Neural cell (in vitro differentiated cells): ENCODE results near the gene CIART. TPM values are rescaled to one million over a fixed set of nuclear protein-coding genes. Genes with fewer than 3 reads are reported as not detected.
"Not testable (repeated sequence)": the region's sequence is repeated elsewhere in the genome, so short reads cannot be mapped to it uniquely, and the experiment has no call there.

Experiments
- H2AFZ ChIP-seq: fragments of 200-600, 300-800 bp; sonication (generic), shearing (Covaris generic); 2 replicates; pipeline ENCODE4 v1.6.0; 2014; ENCODE audit warnings: low read depth, mild to moderate bottlenecking, antibody characterized with exemption, low read length, moderate library complexity
- H3F3A ChIP-seq: fragments of 200-600 bp; shearing (Covaris generic); 2 replicates; pipeline ENCODE4 v1.6.1; 2016; ENCODE audit warnings: mild to moderate bottlenecking, moderate library complexity, mixed read lengths, antibody characterized with exemption, low read length; ENCODE audit not compliant: insufficient read depth, poor library complexity, severe bottlenecking
- H3K27ac ChIP-seq: fragments of 200-600, 300-800 bp; sonication (generic), shearing (Covaris generic); 2 replicates; pipeline ENCODE4 v1.5.1; 2014; ENCODE audit warnings: mild to moderate bottlenecking, low read length, moderate library complexity
- H3K27me3 ChIP-seq: fragments of 300-800, 200-600 bp; sonication (generic), shearing (Covaris generic); 2 replicates; pipeline ENCODE4 v1.6.0; 2014; ENCODE audit warnings: mild to moderate bottlenecking, low read depth, low read length, moderate library complexity; ENCODE audit not compliant: insufficient read depth
- H3K36me3 ChIP-seq: fragments of 300-800, 200-600 bp; sonication (generic), shearing (Covaris generic); 2 replicates; pipeline ENCODE4 v1.5.1; 2014; ENCODE audit warnings: mild to moderate bottlenecking, antibody characterized with exemption, low read length, moderate library complexity; ENCODE audit not compliant: insufficient read depth
- H3K4me2 ChIP-seq: fragments of 300-800, 200-600 bp; sonication (generic), shearing (Covaris generic); 2 replicates; pipeline ENCODE4 v1.6.0; 2014; ENCODE audit warnings: mild to moderate bottlenecking, low read length
- H3K4me3 ChIP-seq: fragments of 300-800, 200-600 bp; sonication (generic), shearing (Covaris generic); 2 replicates; pipeline ENCODE4 v1.5.1; 2014; ENCODE audit warnings: mild to moderate bottlenecking, low read length, moderate library complexity
- H3K79me2 ChIP-seq: fragments of 200-600 bp; shearing (Covaris generic); replicated peaks from 2 replicates; pipeline ENCODE4 v1.6.0; 2014; ENCODE audit warnings: mild to moderate bottlenecking, low read length, moderate library complexity; ENCODE audit not compliant: insufficient read depth
- H3K9ac ChIP-seq: fragments of 300-800, 200-600 bp; sonication (generic), shearing (Covaris generic); 2 replicates; pipeline ENCODE4 v1.6.1; 2016; ENCODE audit warnings: mild to moderate bottlenecking, low read length, mixed read lengths
- H3K9me2 ChIP-seq: fragments of 200-600 bp; shearing (Covaris generic); 2 replicates; pipeline ENCODE4 v1.6.1; 2016; ENCODE audit warnings: mild to moderate bottlenecking, low read length, mixed read lengths; ENCODE audit not compliant: insufficient read depth
- H3K9me3 ChIP-seq: fragments of 200-600, 300-800 bp; sonication (generic), shearing (Covaris generic); 2 replicates; pipeline ENCODE4 v1.6.1; 2016; ENCODE audit warnings: mild to moderate bottlenecking, mixed run types, low read length, moderate library complexity, mixed read lengths
- H4K20me1 ChIP-seq: fragments of 200-600 bp; shearing (Covaris generic); 2 replicates; pipeline ENCODE4 v1.6.1; 2016; ENCODE audit warnings: mild to moderate bottlenecking, mixed run types; ENCODE audit not compliant: insufficient read depth
- EP300 ChIP-seq: fragments of 450-650 bp; conservative IDR thresholded peaks from 2 replicates; pipeline ENCODE4 v1.6.1; 2014; ENCODE audit warnings: antibody characterized with exemption, mild to moderate bottlenecking, moderate library complexity; ENCODE audit not compliant: poor library complexity, severe bottlenecking
- EZH2 ChIP-seq: fragments of 200-600, 300-800 bp; shearing (Covaris generic), sonication (generic); IDR thresholded peaks from 2 replicates; pipeline ENCODE4 v1.6.1; 2014; ENCODE audit warnings: antibody characterized with exemption, low read length, borderline replicate concordance, mild to moderate bottlenecking; ENCODE audit not compliant: insufficient read depth, poor library complexity, severe bottlenecking
- MXI1 ChIP-seq: fragments of 450-650 bp; conservative IDR thresholded peaks from 2 replicates; pipeline ENCODE4 v1.6.1; 2014; ENCODE audit warnings: antibody characterized with exemption, mild to moderate bottlenecking; ENCODE audit not compliant: poor library complexity, severe bottlenecking
- POLR2AphosphoS5 ChIP-seq: IDR thresholded peaks from 2 replicates; pipeline ENCODE4 v1.6.1; 2012
- RAD21 ChIP-seq: fragments of 450-650 bp; conservative IDR thresholded peaks from 2 replicates; pipeline ENCODE4 v1.6.1; 2014; ENCODE audit warnings: antibody characterized with exemption, mild to moderate bottlenecking, moderate library complexity
- SMC3 ChIP-seq: fragments of 450-650 bp; conservative IDR thresholded peaks from 2 replicates; pipeline ENCODE4 v1.6.1; 2014; ENCODE audit warnings: antibody characterized with exemption, mild to moderate bottlenecking, moderate library complexity; ENCODE audit not compliant: poor library complexity
- TAF1 ChIP-seq: IDR thresholded peaks from 2 replicates; pipeline ENCODE4 v1.6.1; 2012; ENCODE audit warnings: low read depth
- polyA minus RNA-seq: library from RNA; depleted of rRNA, polyadenylated mRNA; stranded (reverse); fragments of >200 nt; gene quantifications from 2 replicates; pipeline ENCODE4 v1.2.3, GENCODE V29; 2014
- polyA plus RNA-seq: library from polyadenylated mRNA; depleted of rRNA; stranded (reverse); fragments of >200 nt; gene quantifications from 2 replicates; pipeline ENCODE4 v1.2.3, GENCODE V29; 2014
- TF ChIP-seq, protein P1 (sequence below): fragments of 450-650 bp; IDR thresholded peaks from 2 replicates; pipeline ENCODE4 v1.5.1; 2014; ENCODE audit warnings: antibody characterized with exemption, mild to moderate bottlenecking, moderate library complexity; ENCODE audit not compliant: poor library complexity, severe bottlenecking
- TF ChIP-seq, protein P2 (sequence below): IDR thresholded peaks from 2 replicates; pipeline ENCODE4 v1.6.1; 2012; ENCODE audit warnings: borderline replicate concordance

CIART gene, protein sequence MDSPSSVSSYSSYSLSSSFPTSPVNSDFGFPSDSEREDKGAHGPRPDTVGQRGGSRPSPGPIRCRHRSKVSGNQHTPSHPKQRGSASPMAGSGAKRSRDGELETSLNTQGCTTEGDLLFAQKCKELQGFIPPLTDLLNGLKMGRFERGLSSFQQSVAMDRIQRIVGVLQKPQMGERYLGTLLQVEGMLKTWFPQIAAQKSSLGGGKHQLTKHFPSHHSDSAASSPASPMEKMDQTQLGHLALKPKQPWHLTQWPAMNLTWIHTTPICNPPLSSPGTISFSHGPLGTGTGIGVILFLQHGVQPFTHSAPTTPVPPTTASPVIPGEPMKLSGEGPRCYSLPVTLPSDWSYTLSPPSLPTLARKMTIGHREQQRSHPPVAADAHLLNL
- 7.3 and 9.1 TPM in 2 replicates for polyA plus RNA-seq
- polyA minus RNA-seq = 4.7 and 5.1 TPM in 2 replicates

GRCh38 chr1:150281758-150282557, at the start of gene CIART:
Gene CIART, plus strand, starts transcription at chr1:150282554. Its CDS starts 714 bp downstream, at chr1:150283268.
- peak within 1 kb of the TSS; percentile 74 for H3K9ac ChIP-seq
- no peaks in the 10 kb centered on the region for H3K79me2 ChIP-seq
- peak within 1 kb of the TSS; percentile 80 for H2AFZ ChIP-seq
- peak within 1 kb of the TSS; percentile 87 for H3K4me3 ChIP-seq
- H3K36me3 ChIP-seq = no peaks in the 10 kb centered on the region
- no peaks in the 10 kb centered on the region for H3F3A ChIP-seq
- H3K9me3 ChIP-seq = no peaks in the 10 kb centered on the region
- H3K27me3 ChIP-seq = no peaks in the 10 kb centered on the region
- peak; percentile 96 for TF ChIP-seq MXI1
- TF ChIP-seq EZH2 = no peak
- TF ChIP-seq SMC3 = no peak
- TF ChIP-seq POLR2AphosphoS5 = peak; percentile 42
- TF ChIP-seq, protein P1, sequence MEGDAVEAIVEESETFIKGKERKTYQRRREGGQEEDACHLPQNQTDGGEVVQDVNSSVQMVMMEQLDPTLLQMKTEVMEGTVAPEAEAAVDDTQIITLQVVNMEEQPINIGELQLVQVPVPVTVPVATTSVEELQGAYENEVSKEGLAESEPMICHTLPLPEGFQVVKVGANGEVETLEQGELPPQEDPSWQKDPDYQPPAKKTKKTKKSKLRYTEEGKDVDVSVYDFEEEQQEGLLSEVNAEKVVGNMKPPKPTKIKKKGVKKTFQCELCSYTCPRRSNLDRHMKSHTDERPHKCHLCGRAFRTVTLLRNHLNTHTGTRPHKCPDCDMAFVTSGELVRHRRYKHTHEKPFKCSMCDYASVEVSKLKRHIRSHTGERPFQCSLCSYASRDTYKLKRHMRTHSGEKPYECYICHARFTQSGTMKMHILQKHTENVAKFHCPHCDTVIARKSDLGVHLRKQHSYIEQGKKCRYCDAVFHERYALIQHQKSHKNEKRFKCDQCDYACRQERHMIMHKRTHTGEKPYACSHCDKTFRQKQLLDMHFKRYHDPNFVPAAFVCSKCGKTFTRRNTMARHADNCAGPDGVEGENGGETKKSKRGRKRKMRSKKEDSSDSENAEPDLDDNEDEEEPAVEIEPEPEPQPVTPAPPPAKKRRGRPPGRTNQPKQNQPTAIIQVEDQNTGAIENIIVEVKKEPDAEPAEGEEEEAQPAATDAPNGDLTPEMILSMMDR = no peak
- TF ChIP-seq TAF1 = peak; percentile 54
- peak within 1 kb of the TSS; percentile 84 for H3K4me2 ChIP-seq
- no peaks in the 10 kb centered on the region for H4K20me1 ChIP-seq
- H3K27ac ChIP-seq = peak within 1 kb of the TSS; percentile 48
- no peaks in the 10 kb centered on the region for H3K9me2 ChIP-seq

DNA sequence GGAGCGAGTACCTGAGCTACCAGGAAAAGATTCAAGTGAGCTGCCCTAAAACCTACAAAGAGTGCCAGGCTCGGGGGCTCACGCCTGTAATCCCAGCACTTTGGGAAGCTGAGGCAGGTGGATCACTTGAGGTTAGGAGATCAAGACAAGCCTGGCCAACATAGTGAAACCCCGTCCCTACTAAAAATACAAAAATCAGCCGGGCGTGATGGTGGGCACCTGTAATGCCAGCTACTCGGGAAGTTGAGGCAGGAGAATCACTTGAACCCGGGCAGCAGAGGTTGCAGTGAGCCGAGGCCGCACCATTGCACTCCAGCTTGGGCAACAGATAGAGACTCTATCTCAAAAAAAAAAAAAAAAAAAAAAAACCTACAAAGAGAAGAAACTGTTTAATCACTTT, 49.4 kb upstream of the CIART start:
- H3F3A ChIP-seq, H3K9me3 ChIP-seq, H3K36me3 ChIP-seq, H3K9ac ChIP-seq, H3K4me2 ChIP-seq, H3K4me3 ChIP-seq, H3K27ac ChIP-seq, H2AFZ ChIP-seq, H3K9me2 ChIP-seq, H3K27me3 ChIP-seq, H4K20me1 ChIP-seq: not testable (repeated sequence)
- H3K79me2 ChIP-seq = peaks cover 27% of the 10 kb centered on the region

GRCh38 chr1:150233359-150234308, 48.7 kb upstream of the CIART start:
- Histone ChIP-seq H3K79me2 (peaks cover 27% of the 10 kb centered on the region), H3K9me2 (no peaks in the 10 kb centered on the region), H3K36me3 (no peaks in the 10 kb centered on the region), H3K9me3 (no peaks in the 10 kb centered on the region), H3K9ac (peak overlapping the region; percentile 55), H4K20me1 (no peaks in the 10 kb centered on the region), H3K27ac (no peak overlapping the region), H3K4me2 (no peak overlapping the region), H3K4me3 (peak overlapping the region; percentile 85), H3K27me3 (no peaks in the 10 kb centered on the region), H2AFZ (no peak overlapping the region), H3F3A (no peaks in the 10 kb centered on the region)
- TF ChIP-seq MXI1 (no peak), EZH2 (no peak), POLR2AphosphoS5 (no peak), RAD21 (no peak), EP300 (no peak), SMC3 (no peak), TAF1 (no peak)
- TF ChIP-seq, protein P2, sequence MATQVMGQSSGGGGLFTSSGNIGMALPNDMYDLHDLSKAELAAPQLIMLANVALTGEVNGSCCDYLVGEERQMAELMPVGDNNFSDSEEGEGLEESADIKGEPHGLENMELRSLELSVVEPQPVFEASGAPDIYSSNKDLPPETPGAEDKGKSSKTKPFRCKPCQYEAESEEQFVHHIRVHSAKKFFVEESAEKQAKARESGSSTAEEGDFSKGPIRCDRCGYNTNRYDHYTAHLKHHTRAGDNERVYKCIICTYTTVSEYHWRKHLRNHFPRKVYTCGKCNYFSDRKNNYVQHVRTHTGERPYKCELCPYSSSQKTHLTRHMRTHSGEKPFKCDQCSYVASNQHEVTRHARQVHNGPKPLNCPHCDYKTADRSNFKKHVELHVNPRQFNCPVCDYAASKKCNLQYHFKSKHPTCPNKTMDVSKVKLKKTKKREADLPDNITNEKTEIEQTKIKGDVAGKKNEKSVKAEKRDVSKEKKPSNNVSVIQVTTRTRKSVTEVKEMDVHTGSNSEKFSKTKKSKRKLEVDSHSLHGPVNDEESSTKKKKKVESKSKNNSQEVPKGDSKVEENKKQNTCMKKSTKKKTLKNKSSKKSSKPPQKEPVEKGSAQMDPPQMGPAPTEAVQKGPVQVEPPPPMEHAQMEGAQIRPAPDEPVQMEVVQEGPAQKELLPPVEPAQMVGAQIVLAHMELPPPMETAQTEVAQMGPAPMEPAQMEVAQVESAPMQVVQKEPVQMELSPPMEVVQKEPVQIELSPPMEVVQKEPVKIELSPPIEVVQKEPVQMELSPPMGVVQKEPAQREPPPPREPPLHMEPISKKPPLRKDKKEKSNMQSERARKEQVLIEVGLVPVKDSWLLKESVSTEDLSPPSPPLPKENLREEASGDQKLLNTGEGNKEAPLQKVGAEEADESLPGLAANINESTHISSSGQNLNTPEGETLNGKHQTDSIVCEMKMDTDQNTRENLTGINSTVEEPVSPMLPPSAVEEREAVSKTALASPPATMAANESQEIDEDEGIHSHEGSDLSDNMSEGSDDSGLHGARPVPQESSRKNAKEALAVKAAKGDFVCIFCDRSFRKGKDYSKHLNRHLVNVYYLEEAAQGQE = no peak
- TF ChIP-seq, protein P1 = no peak
